Panc1 (cell line): Measurements from ENCODE around the gene S100A7. TPM values are rescaled to one million over a fixed set of nuclear protein-coding genes. Genes with fewer than 3 reads are reported as not detected.
A peak's percentile ranks its signal among the peaks of the same experiment; 100 is the strongest.

ENCODE experiments used
- ATAC-seq: fragments of 200-7000 bp; cut with Tn5 transposase; 2 replicates; pipeline ENCODE4 v1.9.1; 2020; ENCODE audit warnings: mild to moderate bottlenecking, moderate library complexity
- Bru-seq: library from RNA; stranded (reverse); fragments of 400-500 nt; gene quantifications from one replicate; lab custom pipeline; 2021; lab: Mats Ljungman, UMichigan
- BruChase-seq, 2 experiments: library from RNA; stranded (reverse); fragments of 400-500 nt; gene quantifications; one replicate each; lab custom pipeline; 2021; lab: Mats Ljungman, UMichigan
- BruUV-seq: library from RNA; stranded (reverse); fragments of 400-500 nt; replicated peaks from 2 replicates; lab custom pipeline; 2021; lab: Mats Ljungman, UMichigan
- CTCF ChIA-PET: fragments of 300-600 bp; sonication (Branson Sonifier 250); formaldehyde crosslinking; loops from one replicate; lab custom pipeline; 2022; ENCODE audit warnings: antibody characterized with exemption; lab: Charles Lee
- POLR2A ChIA-PET: fragments of 300-600 bp; sonication (Branson Sonifier 250); formaldehyde crosslinking; loops from one replicate; lab custom pipeline; 2022; ENCODE audit warnings: antibody characterized with exemption; lab: Charles Lee
- DNase-seq: peaks from one replicate; pipeline ENCODE4 v3.0.0-alpha.2; 2010; ENCODE audit warnings: low read depth, low spot score
- H3K27ac ChIP-seq: 2 replicates; pipeline ENCODE4 v1.5.1; 2011; ENCODE audit warnings: mild to moderate bottlenecking, low read length, inconsistent platforms
- H3K27me3 ChIP-seq: fragments of 200-500 bp; sonication (Bioruptor generic); 2 replicates; pipeline ENCODE4 v1.6.0; 2014; ENCODE audit warnings: low read length, inconsistent platforms; ENCODE audit not compliant: control insufficient read depth, insufficient read depth
- H3K36me3 ChIP-seq: fragments of 200-500 bp; sonication (Bioruptor generic); 2 replicates; pipeline ENCODE4 v1.5.1; 2014; ENCODE audit warnings: inconsistent platforms, mild to moderate bottlenecking, low read length, moderate library complexity; ENCODE audit not compliant: control insufficient read depth, insufficient read depth
- H3K4me1 ChIP-seq: 2 replicates; pipeline ENCODE4 v1.5.1; 2011; ENCODE audit warnings: inconsistent platforms, mild to moderate bottlenecking, low read length, moderate library complexity; ENCODE audit not compliant: control insufficient read depth, insufficient read depth
- H3K4me3 ChIP-seq, 2 experiments: 2 replicates each; pipeline ENCODE4 v1.5.1; 2011 to 2012; ENCODE audit warnings: low read depth in 2 of 2, low read length in 2 of 2, mild to moderate bottlenecking in 2 of 2, inconsistent platforms in 1 of 2, moderate library complexity in 1 of 2
- H3K9me3 ChIP-seq: fragments of 200-500 bp; sonication (Bioruptor generic); 2 replicates; pipeline ENCODE4 v1.5.1; 2014; ENCODE audit warnings: low read depth, mild to moderate bottlenecking, inconsistent platforms, low read length, moderate library complexity; ENCODE audit not compliant: control insufficient read depth, insufficient read depth
- CTCF ChIP-seq: fragments of 450-650 bp; IDR thresholded peaks from 2 replicates; pipeline ENCODE4 v1.5.1; 2017; ENCODE audit warnings: mild to moderate bottlenecking
- POLR2AphosphoS5 ChIP-seq: IDR thresholded peaks from 2 replicates; pipeline ENCODE4 v1.6.1; 2012; ENCODE audit warnings: mild to moderate bottlenecking, low read depth, low read length, moderate library complexity
- REST ChIP-seq, 2 experiments: IDR thresholded peaks; 2 replicates each; pipeline ENCODE4 v1.6.1; 2011 to 2012; ENCODE audit warnings: low read depth in 2 of 2, control low read depth in 1 of 2, low read length in 1 of 2, mild to moderate bottlenecking in 1 of 2, moderate library complexity in 1 of 2; ENCODE audit not compliant: insufficient read depth in 1 of 2
- SIN3A ChIP-seq: IDR thresholded peaks from 2 replicates; pipeline ENCODE4 v1.6.1; 2012; ENCODE audit warnings: low read depth, mild to moderate bottlenecking, low read length, moderate library complexity, borderline replicate concordance; ENCODE audit not compliant: insufficient read depth
- TCF7L2 ChIP-seq: IDR thresholded peaks from 2 replicates; pipeline ENCODE4 v1.6.1; 2011; ENCODE audit warnings: mild to moderate bottlenecking, low read depth, low read length, inconsistent platforms
- in situ Hi-C: cut with HindIII; loops from 2 replicates; pipeline ENCODE4 v1.10.0; 2016; ENCODE audit warnings: low sequenced_read_pairs, low pct_unique_long_range_greater_than_20kb
- intact Hi-C: fragments of 100-400 bp; cut with micrococcal nuclease; formaldehyde crosslinking; loops from one replicate; pipeline ENCODE4 v1.10.0; 2022; ENCODE audit not compliant: unreplicated experiment
- long read RNA-seq: library from polyadenylated mRNA; unstranded; transcript quantifications from one replicate; pipeline ENCODE4 v2.0.0, GENCODE V29; 2021; ENCODE audit not compliant: unreplicated experiment
- polyA plus RNA-seq: library from polyadenylated mRNA; unstranded; fragments of >200 nt; gene quantifications from one replicate; pipeline ENCODE4 v1.2.1, GENCODE V29; 2012; ENCODE audit warnings: missing spikeins; ENCODE audit not compliant: insufficient read length
- total RNA-seq: library from RNA; stranded (reverse); gene quantifications from one replicate; pipeline ENCODE4 v1.2.1, GENCODE V29; 2021; ENCODE audit not compliant: unreplicated experiment

Gene S100A7
- not detected for total RNA-seq
- not detected for polyA plus RNA-seq
- Bru-seq, nascent RNA = not detected
- not detected for BruChase-seq, experiment 1, labeled RNA remaining after a 2-hour chase
- percentile 16 among the genes with signal in this experiment for BruChase-seq, experiment 2, labeled RNA remaining after a 6-hour chase
- long read RNA-seq = 0 reads

- in situ Hi-C loops (no loop called here), intact Hi-C loops (no loop called here)
- BruUV-seq = no TSS peak
- ChIA-PET CTCF (no interaction called here), POLR2A (no interaction called here)
- no peak for ATAC-seq
- H3K4me1 ChIP-seq = no peaks in the 10 kb centered on the region
- TF ChIP-seq TCF7L2 = no peak
- no peak for TF ChIP-seq SIN3A
- TF ChIP-seq CTCF = no peak
- H3K27ac ChIP-seq = no peak within 1 kb of the TSS
- H3K27me3 ChIP-seq = no peaks in the 10 kb centered on the region
- no peaks in the 10 kb centered on the region for H3K36me3 ChIP-seq
- no peaks in the 10 kb centered on the region for H3K9me3 ChIP-seq
- no peak within 1 kb of the TSS for H3K4me3 ChIP-seq
- no peak for DNase-seq
These were observed at the start of gene S100A7 for GRCh38 chr1:153460551-153460950. TSS of gene S100A7 (minus strand) at chr1:153460651. CDS start at chr1:153459013, 1,638 bp downstream.

- Histone ChIP-seq H3K36me3 (no peaks in the 10 kb centered on the region), H3K27ac (peak overlapping the region; percentile 71; the same call in 1 of the 2 replicates), H3K27me3 (no peaks in the 10 kb centered on the region), H3K9me3 (no peaks in the 10 kb centered on the region), H3K4me1 (peaks cover 47% of the 10 kb centered on the region), H3K4me3 (no peak overlapping the region)
- no TSS peak for BruUV-seq
- TF ChIP-seq TCF7L2 (no peak), SIN3A (no peak), REST (IDR thresholded peaks at IDR 0.05; ENCODE audit: insufficient read depth in 1 of 2, low read depth in 2 of 2, low read length in 1 of 2) (no peak), POLR2AphosphoS5 (no peak), CTCF (peak; percentile 95)
- in situ Hi-C loops = no loop called here
- intact Hi-C loops = loop anchor here (5.0 to 10.0 kb wide), 3 partner anchors 107 to 265 kb away; partner anchors contain the start of genes S100A14 and SLC27A3
- ChIA-PET CTCF (interaction anchor here (0.5 to 1.6 kb wide), 5 partner anchors 10 to 477 kb away, joined by 3 to 8 read pairs (median 4); partner anchors contain the start of gene RAB13), POLR2A (no interaction called here)
- ATAC-seq = peak; percentile 46
- DNase-seq = no peak
These were observed 49.4 kb upstream of the S100A7 start for GRCh38 chr1:153509729-153510354.
